IMR-90 (cell line): ENCODE data around the gene TTC24. TPM values are rescaled to one million over a fixed set of nuclear protein-coding genes. Genes with fewer than 3 reads are reported as not detected.

Experiments
- ATAC-seq: fragments of 200-7000 bp; cut with Tn5 transposase; 2 replicates; pipeline ENCODE4 v1.9.1; 2020; ENCODE audit warnings: low read depth, mild to moderate bottlenecking, moderate library complexity
- BruUV-seq: library from RNA; stranded (reverse); fragments of 400-500 nt; replicated peaks from 2 replicates; lab custom pipeline; 2021; lab: Mats Ljungman, UMichigan
- CTCF ChIA-PET: fragments of 300-600 bp; formaldehyde crosslinking; extraction: SDS; loops from one replicate; lab custom pipeline; 2021; ENCODE audit warnings: antibody characterized with exemption; lab: Yijun Ruan, JAX
- POLR2A ChIA-PET: fragments of 300-600 bp; sonication (Branson Sonifier 250); formaldehyde crosslinking; loops from one replicate; lab custom pipeline; 2022; ENCODE audit warnings: antibody characterized with exemption; ENCODE audit not compliant: unreplicated experiment; lab: Charles Lee
- DNase-seq: peaks from one replicate; pipeline ENCODE4 v3.0.0; 2013
- H2AFZ ChIP-seq: replicated peaks from 2 replicates; pipeline ENCODE3; 2013; ENCODE audit warnings: low read length, mild to moderate bottlenecking; ENCODE audit not compliant: poor library complexity
- H2AK5ac ChIP-seq: 2 replicates; pipeline ENCODE4 v1.6.1; 2013; ENCODE audit warnings: low read depth, low read length, inconsistent platforms
- H2AK9ac ChIP-seq: replicated peaks from 2 replicates; pipeline ENCODE3; 2013; ENCODE audit warnings: mild to moderate bottlenecking, low read depth, low read length, moderate library complexity; ENCODE audit not compliant: poor library complexity
- H2BK120ac ChIP-seq: 2 replicates; pipeline ENCODE4 v1.6.1; 2013; ENCODE audit warnings: low read depth, low read length, inconsistent platforms
- H2BK15ac ChIP-seq: 3 replicates; pipeline ENCODE4 v1.6.1; 2013; ENCODE audit warnings: low read depth, low read length, inconsistent platforms
- H2BK20ac ChIP-seq: 2 replicates; pipeline ENCODE4 v1.6.1; 2013; ENCODE audit warnings: low read depth, mild to moderate bottlenecking, inconsistent platforms, low read length, moderate library complexity
- H2BK5ac ChIP-seq: 2 replicates; pipeline ENCODE4 v1.6.1; 2013; ENCODE audit warnings: mild to moderate bottlenecking, low read depth, low read length, inconsistent platforms; ENCODE audit not compliant: poor library complexity, severe bottlenecking
- H3K14ac ChIP-seq: replicated peaks from 2 replicates; pipeline ENCODE4 v1.6.1; 2013; ENCODE audit warnings: low read depth, low read length, inconsistent platforms
- H3K18ac ChIP-seq: 2 replicates; pipeline ENCODE4 v1.6.1; 2013; ENCODE audit warnings: low read depth, low read length, control low read depth
- H3K23ac ChIP-seq: 2 replicates; pipeline ENCODE4 v1.6.1; 2013; ENCODE audit warnings: low read depth, low read length, inconsistent platforms
- H3K27ac ChIP-seq: 2 replicates; pipeline ENCODE4 v1.5.1; 2013; ENCODE audit warnings: mild to moderate bottlenecking, control low read depth, low read length; ENCODE audit not compliant: insufficient read depth
- H3K27me3 ChIP-seq: 2 replicates; pipeline ENCODE4 v1.6.1; 2013; ENCODE audit warnings: low read length; ENCODE audit not compliant: control insufficient read depth, insufficient read depth
- H3K36me3 ChIP-seq: 2 replicates; pipeline ENCODE4 v1.6.1; 2013; ENCODE audit warnings: low read length, mixed read lengths; ENCODE audit not compliant: control insufficient read depth, insufficient read depth
- H3K4ac ChIP-seq: 2 replicates; pipeline ENCODE4 v1.6.1; 2013; ENCODE audit warnings: low read depth, low read length, inconsistent platforms
- H3K4me1 ChIP-seq: 2 replicates; pipeline ENCODE4 v1.6.1; 2013; ENCODE audit warnings: low read length, mixed read lengths; ENCODE audit not compliant: control insufficient read depth, insufficient read depth
- H3K4me2 ChIP-seq: 2 replicates; pipeline ENCODE4 v1.6.1; 2013; ENCODE audit warnings: low read depth, mild to moderate bottlenecking, control low read depth, low read length, moderate library complexity
- H3K4me3 ChIP-seq: 2 replicates; pipeline ENCODE4 v1.5.1; 2013; ENCODE audit warnings: low read depth, mild to moderate bottlenecking, control low read depth, low read length, moderate library complexity; ENCODE audit not compliant: insufficient read depth
- H3K56ac ChIP-seq: 2 replicates; pipeline ENCODE4 v1.6.1; 2013; ENCODE audit warnings: low read length, inconsistent platforms; ENCODE audit not compliant: insufficient read depth; ENCODE audit errors: extremely low read depth
- H3K79me1 ChIP-seq, 2 experiments: 2 replicates each; pipeline ENCODE4 v1.6.1; 2013; ENCODE audit warnings: low read length in 2 of 2, inconsistent platforms in 1 of 2, low read depth in 1 of 2
- H3K9ac ChIP-seq: 2 replicates; pipeline ENCODE4 v1.6.1; 2013; ENCODE audit warnings: low read depth, low read length, control low read depth
- H3K9me1 ChIP-seq: 2 replicates; pipeline ENCODE4 v1.6.1; 2013; ENCODE audit warnings: low read length, inconsistent platforms; ENCODE audit not compliant: insufficient read depth
- H3K9me3 ChIP-seq: 2 replicates; pipeline ENCODE4 v1.6.1; 2013; ENCODE audit warnings: low read length; ENCODE audit not compliant: control insufficient read depth, insufficient read depth
- H4K20me1 ChIP-seq: 2 replicates; pipeline ENCODE4 v1.6.1; 2013; ENCODE audit warnings: low read length, inconsistent platforms; ENCODE audit not compliant: insufficient read depth
- H4K5ac ChIP-seq: 2 replicates; pipeline ENCODE4 v1.6.1; 2013; ENCODE audit warnings: mild to moderate bottlenecking, low read depth, low read length, control low read depth
- H4K8ac ChIP-seq, 2 experiments: 2 replicates each; pipeline ENCODE4 v1.6.1; 2013; ENCODE audit warnings: low read depth in 2 of 2, low read length in 2 of 2, control low read depth in 1 of 2, inconsistent platforms in 1 of 2
- H4K91ac ChIP-seq: 2 replicates; pipeline ENCODE4 v1.6.1; 2013; ENCODE audit warnings: low read depth, low read length, inconsistent platforms; ENCODE audit not compliant: insufficient read depth
- BHLHE40 ChIP-seq: fragments of 150-350 bp; IDR thresholded peaks from 2 replicates; pipeline ENCODE4 v1.6.1; 2016; ENCODE audit warnings: mild to moderate bottlenecking, low read depth, low read length
- MXI1 ChIP-seq: IDR thresholded peaks from 2 replicates; pipeline ENCODE4 v1.6.1; 2012; ENCODE audit warnings: low read depth, mild to moderate bottlenecking, low read length, moderate library complexity, borderline replicate concordance
- WGBS, 2 experiments: methylation state at CpG; one replicate each; pipeline versions ENCODE4 v1.1.5 to v1.1.7; 2013; ENCODE audit warnings: missing lambda C conversion rate in 2 of 2; ENCODE audit not compliant: insufficient read length in 1 of 2; ENCODE audit errors: extremely low coverage in 2 of 2; 5-methylcytosine and 5-hydroxymethylcytosine counted together
- dilution Hi-C: fragments of 300-500 bp; cut with HindIII; formaldehyde crosslinking; loops from one replicate; pipeline ENCODE4 v1.14.3; 2018; ENCODE audit warnings: low sequenced_read_pairs; ENCODE audit not compliant: unreplicated experiment
- in situ Hi-C: fragments of 300-500 bp; cut with MboI; formaldehyde crosslinking; loops from 3 replicates; pipeline ENCODE4 v1.14.3; 2019; ENCODE audit warnings: low sequenced_read_pairs, inconsistent platforms, mixed read lengths
- intact Hi-C: fragments of 100-400 bp; cut with micrococcal nuclease; formaldehyde crosslinking; loops from 2 replicates; pipeline ENCODE4 v1.10.0; 2022
- polyA plus RNA-seq, 3 experiments: library from polyadenylated mRNA; depleted of rRNA; stranded (reverse); fragments of >200 nt; gene quantifications; 2 replicates each; pipeline ENCODE4 v1.2.3, GENCODE V29; 2012; ENCODE audit warnings: low replicate concordance in 1 of 3
- total RNA-seq: library from RNA; depleted of rRNA; stranded (reverse); fragments of >200 nt; gene quantifications from 2 replicates; pipeline ENCODE4 v1.2.3, GENCODE V29; 2012
- TF ChIP-seq, protein P1 (sequence below): fragments of 150-350 bp; IDR thresholded peaks from 2 replicates; pipeline ENCODE4 v1.6.1; 2016; ENCODE audit warnings: low read depth, mild to moderate bottlenecking, low read length, moderate library complexity, borderline replicate concordance
- TF ChIP-seq, protein P2 (sequence below): conservative IDR thresholded peaks from 2 replicates; pipeline ENCODE4 v1.5.1; 2012; ENCODE audit warnings: mild to moderate bottlenecking, low read depth, low read length, improper control_type of control experiment

TTC24 gene
- total and polyA plus RNA-seq, 2 of the 4 experiments (the other 2 are of a cell fraction): not detected

DNA sequence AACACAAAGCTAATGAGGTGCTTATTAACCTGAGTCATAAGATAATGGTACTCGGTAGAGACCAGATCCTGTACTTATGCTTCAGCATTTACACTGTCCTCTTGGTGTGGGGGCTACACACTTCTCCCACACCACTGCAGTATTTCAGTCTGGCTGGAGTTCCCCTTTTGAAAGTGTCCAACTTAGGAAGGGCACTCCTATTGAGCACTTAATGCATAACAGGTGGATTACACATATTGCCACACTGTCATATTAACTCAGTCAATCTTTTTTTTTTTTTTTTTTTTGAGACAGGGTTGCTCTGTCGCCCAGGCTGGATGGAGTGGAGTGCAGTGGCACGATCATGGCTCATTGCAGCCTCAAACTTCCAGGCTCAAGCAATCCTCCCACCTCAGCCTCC, 20.3 kb downstream of the TTC24 start:
- TF ChIP-seq, protein P1, sequence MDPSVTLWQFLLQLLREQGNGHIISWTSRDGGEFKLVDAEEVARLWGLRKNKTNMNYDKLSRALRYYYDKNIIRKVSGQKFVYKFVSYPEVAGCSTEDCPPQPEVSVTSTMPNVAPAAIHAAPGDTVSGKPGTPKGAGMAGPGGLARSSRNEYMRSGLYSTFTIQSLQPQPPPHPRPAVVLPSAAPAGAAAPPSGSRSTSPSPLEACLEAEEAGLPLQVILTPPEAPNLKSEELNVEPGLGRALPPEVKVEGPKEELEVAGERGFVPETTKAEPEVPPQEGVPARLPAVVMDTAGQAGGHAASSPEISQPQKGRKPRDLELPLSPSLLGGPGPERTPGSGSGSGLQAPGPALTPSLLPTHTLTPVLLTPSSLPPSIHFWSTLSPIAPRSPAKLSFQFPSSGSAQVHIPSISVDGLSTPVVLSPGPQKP: no peak
- TF ChIP-seq MXI1: no peak
- TF ChIP-seq, protein P2, sequence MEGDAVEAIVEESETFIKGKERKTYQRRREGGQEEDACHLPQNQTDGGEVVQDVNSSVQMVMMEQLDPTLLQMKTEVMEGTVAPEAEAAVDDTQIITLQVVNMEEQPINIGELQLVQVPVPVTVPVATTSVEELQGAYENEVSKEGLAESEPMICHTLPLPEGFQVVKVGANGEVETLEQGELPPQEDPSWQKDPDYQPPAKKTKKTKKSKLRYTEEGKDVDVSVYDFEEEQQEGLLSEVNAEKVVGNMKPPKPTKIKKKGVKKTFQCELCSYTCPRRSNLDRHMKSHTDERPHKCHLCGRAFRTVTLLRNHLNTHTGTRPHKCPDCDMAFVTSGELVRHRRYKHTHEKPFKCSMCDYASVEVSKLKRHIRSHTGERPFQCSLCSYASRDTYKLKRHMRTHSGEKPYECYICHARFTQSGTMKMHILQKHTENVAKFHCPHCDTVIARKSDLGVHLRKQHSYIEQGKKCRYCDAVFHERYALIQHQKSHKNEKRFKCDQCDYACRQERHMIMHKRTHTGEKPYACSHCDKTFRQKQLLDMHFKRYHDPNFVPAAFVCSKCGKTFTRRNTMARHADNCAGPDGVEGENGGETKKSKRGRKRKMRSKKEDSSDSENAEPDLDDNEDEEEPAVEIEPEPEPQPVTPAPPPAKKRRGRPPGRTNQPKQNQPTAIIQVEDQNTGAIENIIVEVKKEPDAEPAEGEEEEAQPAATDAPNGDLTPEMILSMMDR: peak; percentile 14; the same call in 1 of the 2 replicates
- no peak for TF ChIP-seq BHLHE40
- no peak overlapping the region for H3K56ac ChIP-seq
- intact Hi-C loops: loop anchor here (2.0 kb wide), 1 partner anchor 143 kb away; no protein-coding TSS in a partner anchor
- no TSS peak for BruUV-seq
- H2BK5ac ChIP-seq: no peak overlapping the region
- H3K23ac ChIP-seq: no peak overlapping the region
- no peak overlapping the region for H2BK20ac ChIP-seq
- no peak overlapping the region for H3K4me2 ChIP-seq
- WGBS, 2 experiments: no CpG with 5 or more reads among the region's 3 CpGs
- no peak overlapping the region for H2AK5ac ChIP-seq
- H3K79me1 ChIP-seq: peaks cover 16 to 57% of the 10 kb centered on the region in 2 experiments; a peak in 3 of 4 replicates
- no peak overlapping the region for H2BK15ac ChIP-seq
- no peaks in the 10 kb centered on the region for H3K9me3 ChIP-seq
- H3K4ac ChIP-seq: no peak overlapping the region
- H2AFZ ChIP-seq: no peak overlapping the region
- ATAC-seq (no peak), DNase-seq (no peak)
- no peak overlapping the region for H2AK9ac ChIP-seq
- no peak overlapping the region for H4K8ac ChIP-seq
- H3K18ac ChIP-seq: no peak overlapping the region
- H2BK120ac ChIP-seq: no peak overlapping the region
- no peaks in the 10 kb centered on the region for H3K27me3 ChIP-seq
- peaks cover 14% of the 10 kb centered on the region for H3K9me1 ChIP-seq
- H4K20me1 ChIP-seq: no peaks in the 10 kb centered on the region
- no peak overlapping the region for H3K4me3 ChIP-seq
- H3K4me1 ChIP-seq: 0 out of 2 replicates have a peak, but pooled peaks cover 4% of the 10 kb centered on the region
- no peak overlapping the region for H4K91ac ChIP-seq
- H4K5ac ChIP-seq: no peak overlapping the region
- dilution Hi-C loops: no loop called here
- no peak overlapping the region for H3K9ac ChIP-seq
- POLR2A ChIA-PET: interaction anchor here (0.7 kb wide), 1 partner anchor 38 kb away, joined by 14 read pairs; no protein-coding TSS in a partner anchor
- in situ Hi-C loops: no loop called here
- H3K27ac ChIP-seq: no peak overlapping the region
- H3K14ac ChIP-seq: no peak overlapping the region
- peaks cover 30% of the 10 kb centered on the region for H3K36me3 ChIP-seq
- CTCF ChIA-PET: no interaction called here
